Astrocyte (in vitro differentiated cells and primary cell): Measurements from ENCODE around the gene FAM107B. TPM values are rescaled to one million over a fixed set of nuclear protein-coding genes. Genes with fewer than 3 reads are reported as not detected.

Experiments
- DNase-seq: peaks from one replicate; pipeline ENCODE4 v3.0.0-alpha.2; 2010; ENCODE audit warnings: low read depth
- FAIRE-seq: peaks from 2 replicates; lab custom pipeline; 2011; peaks lifted over from hg19 to GRCh38; lab: Jason Lieb, UNC
- H2AFZ ChIP-seq: 2 replicates; pipeline ENCODE4 v1.6.0; 2012; ENCODE audit warnings: low read depth, low read length, inconsistent platforms
- H3K27ac ChIP-seq: 2 replicates; pipeline ENCODE4 v1.5.1; 2011; ENCODE audit warnings: low read depth, low read length, inconsistent platforms
- H3K27me3 ChIP-seq: 2 replicates; pipeline ENCODE4 v1.6.0; 2011; ENCODE audit warnings: low read length, inconsistent platforms; ENCODE audit not compliant: insufficient read depth
- H3K36me3 ChIP-seq: 2 replicates; pipeline ENCODE4 v1.5.1; 2011; ENCODE audit warnings: low read length, inconsistent platforms; ENCODE audit not compliant: insufficient read depth
- H3K4me1 ChIP-seq: 2 replicates; pipeline ENCODE4 v1.5.1; 2011; ENCODE audit warnings: low read length, inconsistent platforms; ENCODE audit not compliant: insufficient read depth
- H3K4me2 ChIP-seq: 2 replicates; pipeline ENCODE4 v1.6.0; 2012; ENCODE audit warnings: low read length, inconsistent platforms
- H3K4me3 ChIP-seq: 2 replicates; pipeline ENCODE4 v1.5.1; 2011; ENCODE audit warnings: low read depth, mild to moderate bottlenecking, low read length, inconsistent platforms; ENCODE audit not compliant: insufficient read depth
- H3K79me2 ChIP-seq: 2 replicates; pipeline ENCODE4 v1.6.0; 2012; ENCODE audit warnings: mild to moderate bottlenecking, low read length, inconsistent platforms; ENCODE audit not compliant: insufficient read depth
- H3K9ac ChIP-seq: 2 replicates; pipeline ENCODE4 v1.6.0; 2012; ENCODE audit warnings: mild to moderate bottlenecking, low read length, inconsistent platforms
- H3K9me3 ChIP-seq: 2 replicates; pipeline ENCODE4 v1.5.1; 2012; ENCODE audit warnings: low read depth, mild to moderate bottlenecking, low read length, inconsistent platforms; ENCODE audit not compliant: insufficient read depth
- H4K20me1 ChIP-seq: 2 replicates; pipeline ENCODE4 v1.6.0; 2012; ENCODE audit warnings: low read length, inconsistent platforms; ENCODE audit not compliant: insufficient read depth
- H3K27ac Mint-ChIP-seq: one replicate; pipeline ENCODE4 v1.8.0; 2021; ENCODE audit warnings: mild to moderate bottlenecking, mixed read lengths; ENCODE audit not compliant: unreplicated experiment
- H3K27me3 Mint-ChIP-seq: one replicate; pipeline ENCODE4 v1.8.0; 2021; ENCODE audit warnings: low read depth, mixed read lengths; ENCODE audit not compliant: unreplicated experiment
- H3K36me3 Mint-ChIP-seq: one replicate; pipeline ENCODE4 v1.8.0; 2021; ENCODE audit warnings: low read depth, mixed read lengths; ENCODE audit not compliant: unreplicated experiment
- H3K4me1 Mint-ChIP-seq: one replicate; pipeline ENCODE4 v1.8.0; 2021; ENCODE audit warnings: low read depth, mixed read lengths; ENCODE audit not compliant: unreplicated experiment
- H3K4me3 Mint-ChIP-seq: one replicate; pipeline ENCODE4 v1.8.0; 2021; ENCODE audit warnings: mild to moderate bottlenecking, moderate library complexity, mixed read lengths; ENCODE audit not compliant: unreplicated experiment
- H3K9me3 Mint-ChIP-seq: one replicate; pipeline ENCODE4 v1.8.0; 2021; ENCODE audit warnings: mild to moderate bottlenecking, mixed read lengths; ENCODE audit not compliant: unreplicated experiment
- EZH2 ChIP-seq: IDR thresholded peaks from 2 replicates; pipeline ENCODE4 v1.6.1; 2012; ENCODE audit warnings: mild to moderate bottlenecking, low read length, inconsistent platforms; ENCODE audit not compliant: insufficient read depth
- total RNA-seq: library from RNA; stranded (reverse); gene quantifications from 2 replicates; pipeline ENCODE4 v1.2.1, GENCODE V29; 2021
- TF ChIP-seq, protein P1 (sequence below): IDR thresholded peaks from 2 replicates; pipeline ENCODE4 v1.5.1; 2011; ENCODE audit warnings: low read depth, mild to moderate bottlenecking, inconsistent platforms, low read length, moderate library complexity; ENCODE audit not compliant: insufficient read depth

Gene FAM107B
- total RNA-seq, 1 donor from 2014 or later = 36.0 TPM

- H3K4me3 Mint-ChIP-seq = no peak overlapping the region
- DNase-seq (no peak), FAIRE-seq (no peak)
- Histone ChIP-seq H4K20me1 (peaks cover 8% of the 10 kb centered on the region), H3K4me1 (peaks cover 11% of the 10 kb centered on the region), H3K36me3 (no peaks in the 10 kb centered on the region), H3K79me2 (peaks cover 1% of the 10 kb centered on the region), H3K4me3 (no peak overlapping the region), H3K9ac (no peak overlapping the region), H3K27ac (no peak overlapping the region), H3K4me2 (no peak overlapping the region), H2AFZ (no peak overlapping the region), H3K9me3 (no peaks in the 10 kb centered on the region), H3K27me3 (no peaks in the 10 kb centered on the region)
- H3K4me1 Mint-ChIP-seq = peaks cover 25% of the 10 kb centered on the region
- no peaks in the 10 kb centered on the region for H3K27me3 Mint-ChIP-seq
- H3K9me3 Mint-ChIP-seq = no peaks in the 10 kb centered on the region
- TF ChIP-seq EZH2 = no peak
- TF ChIP-seq, protein P1, sequence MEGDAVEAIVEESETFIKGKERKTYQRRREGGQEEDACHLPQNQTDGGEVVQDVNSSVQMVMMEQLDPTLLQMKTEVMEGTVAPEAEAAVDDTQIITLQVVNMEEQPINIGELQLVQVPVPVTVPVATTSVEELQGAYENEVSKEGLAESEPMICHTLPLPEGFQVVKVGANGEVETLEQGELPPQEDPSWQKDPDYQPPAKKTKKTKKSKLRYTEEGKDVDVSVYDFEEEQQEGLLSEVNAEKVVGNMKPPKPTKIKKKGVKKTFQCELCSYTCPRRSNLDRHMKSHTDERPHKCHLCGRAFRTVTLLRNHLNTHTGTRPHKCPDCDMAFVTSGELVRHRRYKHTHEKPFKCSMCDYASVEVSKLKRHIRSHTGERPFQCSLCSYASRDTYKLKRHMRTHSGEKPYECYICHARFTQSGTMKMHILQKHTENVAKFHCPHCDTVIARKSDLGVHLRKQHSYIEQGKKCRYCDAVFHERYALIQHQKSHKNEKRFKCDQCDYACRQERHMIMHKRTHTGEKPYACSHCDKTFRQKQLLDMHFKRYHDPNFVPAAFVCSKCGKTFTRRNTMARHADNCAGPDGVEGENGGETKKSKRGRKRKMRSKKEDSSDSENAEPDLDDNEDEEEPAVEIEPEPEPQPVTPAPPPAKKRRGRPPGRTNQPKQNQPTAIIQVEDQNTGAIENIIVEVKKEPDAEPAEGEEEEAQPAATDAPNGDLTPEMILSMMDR = no peak
- H3K27ac Mint-ChIP-seq = peak overlapping the region; percentile 28
- peaks cover 18% of the 10 kb centered on the region for H3K36me3 Mint-ChIP-seq
These were observed 244.2 kb downstream of the FAM107B start for GRCh38 chr10:14530465-14530864.

DNA sequence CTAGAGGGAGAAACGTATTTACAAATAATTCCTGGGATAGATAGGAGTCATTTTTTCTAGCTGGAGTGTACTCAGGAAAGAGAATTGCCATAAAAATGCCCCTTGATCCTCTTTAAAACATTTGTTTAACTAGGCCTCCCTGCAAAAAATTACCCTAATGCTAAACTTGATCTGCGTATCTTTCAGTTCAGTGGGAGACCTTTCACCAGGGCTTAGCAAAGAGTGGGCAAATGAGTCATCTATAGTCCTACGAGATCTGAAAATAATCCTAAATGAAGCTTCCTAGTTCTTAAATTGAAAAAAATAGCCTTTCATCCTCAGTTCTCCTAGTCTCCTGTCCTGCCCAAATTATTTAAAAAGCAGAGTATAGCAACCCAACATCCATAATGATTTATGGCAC is 245.3 kb downstream of the FAM107B start:
- Histone ChIP-seq H3K27ac (no peak overlapping the region), H3K79me2 (peaks cover 3% of the 10 kb centered on the region), H3K9me3 (no peaks in the 10 kb centered on the region), H4K20me1 (peaks cover 8% of the 10 kb centered on the region), H3K27me3 (no peaks in the 10 kb centered on the region), H3K4me2 (no peak overlapping the region), H3K4me3 (no peak overlapping the region), H3K36me3 (no peaks in the 10 kb centered on the region), H3K4me1 (peaks cover 11% of the 10 kb centered on the region), H3K9ac (no peak overlapping the region), H2AFZ (no peak overlapping the region)
- no peak for DNase-seq
- no peak overlapping the region for H3K27ac Mint-ChIP-seq
- peaks cover 25% of the 10 kb centered on the region for H3K4me1 Mint-ChIP-seq
- peaks cover 14% of the 10 kb centered on the region for H3K36me3 Mint-ChIP-seq
- no peak overlapping the region for H3K4me3 Mint-ChIP-seq
- TF ChIP-seq EZH2 = no peak
- TF ChIP-seq, protein P1 = no peak
- no peak for FAIRE-seq
- H3K27me3 Mint-ChIP-seq = no peaks in the 10 kb centered on the region
- H3K9me3 Mint-ChIP-seq = no peaks in the 10 kb centered on the region

GRCh38 chr10:14528450-14528849 is 246.2 kb downstream of the FAM107B start:
- H3K4me3 Mint-ChIP-seq = no peak overlapping the region
- TF ChIP-seq EZH2 = no peak
- TF ChIP-seq, protein P1 = no peak
- FAIRE-seq = no peak
- H3K27me3 Mint-ChIP-seq = no peaks in the 10 kb centered on the region
- DNase-seq = no peak
- Histone ChIP-seq H3K9me3 (no peaks in the 10 kb centered on the region), H4K20me1 (peaks cover 7% of the 10 kb centered on the region), H3K36me3 (no peaks in the 10 kb centered on the region), H2AFZ (no peak overlapping the region), H3K79me2 (peaks cover 3% of the 10 kb centered on the region), H3K27me3 (no peaks in the 10 kb centered on the region), H3K4me3 (no peak overlapping the region), H3K9ac (no peak overlapping the region), H3K27ac (no peak overlapping the region), H3K4me2 (no peak overlapping the region), H3K4me1 (peaks cover 11% of the 10 kb centered on the region)
- H3K9me3 Mint-ChIP-seq = no peaks in the 10 kb centered on the region
- peaks cover 23% of the 10 kb centered on the region for H3K4me1 Mint-ChIP-seq
- H3K27ac Mint-ChIP-seq = no peak overlapping the region
- peaks cover 11% of the 10 kb centered on the region for H3K36me3 Mint-ChIP-seq
